HG03045 (cell line): ENCODE results near the gene GRK7.

ENCODE experiments used
- ATAC-seq: cut with Tn5 transposase; IDR thresholded peaks from one replicate; pipeline ENCODE4 v1.9.1; 2021; ENCODE audit warnings: mild to moderate bottlenecking, moderate library complexity; ENCODE audit not compliant: unreplicated experiment

GRK7 gene, protein sequence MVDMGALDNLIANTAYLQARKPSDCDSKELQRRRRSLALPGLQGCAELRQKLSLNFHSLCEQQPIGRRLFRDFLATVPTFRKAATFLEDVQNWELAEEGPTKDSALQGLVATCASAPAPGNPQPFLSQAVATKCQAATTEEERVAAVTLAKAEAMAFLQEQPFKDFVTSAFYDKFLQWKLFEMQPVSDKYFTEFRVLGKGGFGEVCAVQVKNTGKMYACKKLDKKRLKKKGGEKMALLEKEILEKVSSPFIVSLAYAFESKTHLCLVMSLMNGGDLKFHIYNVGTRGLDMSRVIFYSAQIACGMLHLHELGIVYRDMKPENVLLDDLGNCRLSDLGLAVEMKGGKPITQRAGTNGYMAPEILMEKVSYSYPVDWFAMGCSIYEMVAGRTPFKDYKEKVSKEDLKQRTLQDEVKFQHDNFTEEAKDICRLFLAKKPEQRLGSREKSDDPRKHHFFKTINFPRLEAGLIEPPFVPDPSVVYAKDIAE (N-terminal part only)

GRCh38 chr3:141763088-141763750 lies at the start of gene GRK7:
TSS of gene GRK7 (plus strand) at chr3:141763408. CDS start at chr3:141778285, 14,877 bp downstream.
- no peak for ATAC-seq

DNA sequence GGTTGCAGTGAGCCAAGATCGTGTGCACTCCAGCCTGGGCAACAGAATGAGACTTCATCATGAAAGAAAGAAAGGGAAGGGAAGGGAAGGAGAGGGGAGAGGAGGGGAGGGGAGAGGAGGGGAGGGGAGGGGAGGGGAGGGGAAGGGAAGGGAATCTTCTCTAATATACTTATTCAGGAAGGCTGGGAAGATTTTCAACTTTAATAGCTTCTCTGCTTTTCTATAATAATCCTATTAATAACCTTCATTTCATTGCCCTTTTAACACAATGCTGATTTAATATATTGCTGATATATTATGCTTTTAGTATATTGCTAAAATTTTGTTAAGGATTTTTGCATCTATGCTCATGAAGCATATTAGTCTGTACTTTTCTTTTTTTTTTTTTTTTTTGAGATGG lies 48.5 kb upstream of the GRK7 start:
- ATAC-seq = no peak

- no peak for ATAC-seq
Measured at GRCh38 chr3:141722081-141722480, 41.1 kb upstream of the GRK7 start.

DNA sequence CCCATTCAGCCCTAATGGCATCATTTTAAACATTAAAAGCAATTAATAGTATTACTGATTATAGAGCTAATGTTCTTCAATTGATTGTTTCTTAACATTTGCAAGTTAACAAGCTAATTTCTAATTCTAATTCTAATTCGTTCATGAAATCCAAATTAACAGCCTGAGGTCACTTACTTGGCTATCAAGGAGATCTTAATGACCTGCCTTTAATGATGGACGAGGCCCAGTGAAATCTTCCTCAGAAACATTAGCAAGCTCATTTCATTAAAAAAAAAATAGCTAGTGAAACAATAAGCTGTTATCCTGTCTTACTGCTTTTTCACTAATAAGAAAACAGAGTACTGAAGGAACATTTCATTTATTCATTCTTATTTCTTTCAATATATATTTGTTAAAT lies 40.6 kb upstream of the GRK7 start:
- ATAC-seq = no peak

DNA sequence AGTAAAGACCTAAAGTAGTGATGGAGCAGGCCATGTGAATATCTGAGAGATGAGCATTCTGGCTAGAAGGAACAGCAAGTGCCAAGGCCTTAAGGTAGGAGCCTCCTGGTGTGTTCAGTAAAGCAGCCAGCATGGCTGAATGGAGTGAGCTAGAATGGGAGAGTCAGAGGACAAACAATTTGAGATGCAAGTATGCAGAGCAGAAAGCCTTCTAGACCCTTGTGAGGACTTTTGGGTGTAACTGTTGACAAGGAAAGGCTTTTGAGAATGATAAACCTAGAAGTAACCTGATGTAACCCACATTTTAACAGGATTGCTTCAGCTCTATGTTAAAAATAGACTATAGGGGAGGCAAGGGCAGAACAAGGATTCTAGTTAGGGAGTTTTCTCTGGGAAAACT lies 40.0 kb upstream of the GRK7 start:
- ATAC-seq = no peak

- no peak for ATAC-seq
Measured at GRCh38 chr3:141724186-141724585, 39.0 kb upstream of the GRK7 start.

GRCh38 chr3:141725036-141725435 lies 38.2 kb upstream of the GRK7 start:
- ATAC-seq = no peak

DNA sequence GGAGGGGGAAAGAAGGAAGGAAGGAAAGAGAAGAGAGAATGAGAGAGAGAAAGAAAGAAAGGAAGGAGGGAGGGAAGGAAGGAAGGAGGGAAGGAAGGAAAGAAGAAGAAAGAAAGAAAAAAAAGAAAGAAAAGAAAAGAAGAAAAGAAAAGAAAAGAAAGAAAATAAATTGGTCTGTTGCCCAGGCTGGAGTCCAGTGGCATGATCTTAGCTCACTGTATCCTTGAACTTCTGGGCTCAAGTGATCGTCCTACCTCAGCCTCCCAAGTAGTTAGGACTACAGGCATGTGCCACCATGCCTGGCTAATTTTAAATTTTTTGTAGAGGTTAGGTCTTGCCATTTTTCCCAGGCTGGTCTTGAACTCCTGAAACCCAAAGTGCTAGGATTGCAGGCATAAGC lies 36.7 kb upstream of the GRK7 start:
- ATAC-seq = no peak

DNA sequence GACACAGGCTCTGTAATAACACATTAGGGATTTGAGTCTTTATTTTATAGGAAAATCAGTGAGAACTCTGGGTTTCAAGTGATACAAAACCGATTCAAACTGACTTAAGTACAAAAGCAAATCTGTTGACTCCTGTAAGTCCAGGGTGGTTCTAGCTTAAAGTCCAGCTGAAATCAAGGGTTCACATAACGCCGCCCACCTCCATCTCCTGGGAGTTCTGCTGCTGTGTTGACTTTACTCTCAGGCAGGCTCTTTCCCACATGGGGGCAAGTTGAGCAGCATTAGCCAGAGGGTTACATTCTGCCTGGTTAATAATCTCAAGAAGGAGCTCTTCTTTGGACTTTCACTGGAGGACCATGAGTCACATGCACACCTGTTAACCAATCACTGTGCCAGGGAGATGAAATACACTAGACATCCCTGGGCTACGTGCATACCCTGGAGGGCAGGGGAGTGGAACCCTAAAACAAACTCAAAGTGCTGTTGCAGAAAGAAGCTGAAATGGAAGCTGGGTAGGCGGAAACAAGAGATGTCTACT lies 34.8 kb upstream of the GRK7 start:
- ATAC-seq = no peak

DNA sequence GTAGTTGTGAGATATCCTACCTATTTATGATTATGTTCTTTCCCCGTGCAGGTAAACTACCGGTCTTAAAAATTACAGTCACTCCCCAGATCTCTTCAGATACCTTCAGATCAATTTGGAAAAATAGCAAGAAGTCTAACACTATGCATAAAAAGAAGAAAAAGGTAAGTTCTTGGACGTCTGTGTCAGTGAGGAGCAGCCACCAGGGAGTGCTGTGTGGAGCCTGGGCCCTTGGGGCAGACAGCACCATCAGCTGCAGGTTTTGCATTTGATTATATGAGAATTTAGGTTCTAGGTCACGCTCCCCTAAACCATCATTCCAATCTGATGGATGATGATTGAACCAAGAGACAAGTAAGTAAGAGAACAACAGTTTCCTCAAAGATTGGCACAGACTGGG lies 34.0 kb upstream of the GRK7 start:
- no peak for ATAC-seq

- no peak for ATAC-seq
Measured at GRCh38 chr3:141735176-141735575, 28.0 kb upstream of the GRK7 start.

GRCh38 chr3:141735770-141736465 lies 27.3 kb upstream of the GRK7 start:
- no peak for ATAC-seq

- ATAC-seq = no peak
Measured at GRCh38 chr3:141737093-141737492, 26.1 kb upstream of the GRK7 start.

DNA sequence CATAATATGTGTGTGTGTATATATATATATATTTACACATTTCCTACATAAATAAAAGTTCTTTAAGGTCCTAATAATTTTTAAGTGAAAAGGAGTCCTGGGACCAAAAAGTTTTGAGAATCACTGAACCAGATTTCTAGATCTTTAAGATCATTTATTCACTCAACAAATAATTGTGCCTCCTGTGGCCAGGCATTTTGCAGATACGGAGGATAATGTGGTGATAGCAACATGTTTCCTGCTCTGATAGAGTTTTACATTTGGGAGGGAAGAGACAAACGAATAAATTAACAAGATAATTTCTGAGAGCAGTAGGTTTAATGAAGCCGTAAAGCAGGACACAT lies 25.6 kb upstream of the GRK7 start:
- ATAC-seq = no peak

GRCh38 chr3:141738022-141738890 lies 25.0 kb upstream of the GRK7 start, which contains the start of gene RNF7:
TSS of gene RNF7 (plus strand) at chr3:141738298. CDS start at chr3:141738342, 44 bp downstream.
- peak; percentile 97 for ATAC-seq

DNA sequence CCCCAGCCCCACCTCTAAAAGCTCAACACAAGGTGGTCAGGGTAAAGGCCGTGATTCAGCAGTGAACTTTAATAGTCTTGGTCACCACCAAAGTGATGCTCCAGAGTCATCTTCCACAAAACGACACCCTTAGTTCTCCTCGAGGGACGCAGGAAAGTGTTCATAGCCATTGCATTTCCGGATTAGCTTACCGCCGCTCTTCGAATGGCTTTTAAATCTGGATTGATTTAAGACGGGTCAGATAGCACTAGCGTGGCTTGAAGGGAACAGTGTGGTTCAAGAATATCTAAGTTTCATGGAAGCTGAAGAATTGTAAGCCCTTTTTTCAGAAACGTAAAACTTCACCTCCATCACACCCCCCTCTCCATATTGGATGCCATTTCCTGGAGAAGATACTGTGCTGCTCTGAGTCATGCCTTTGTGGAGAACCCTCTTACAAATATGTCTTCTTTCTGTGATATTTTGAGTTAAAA lies 24.3 kb upstream of the GRK7 start:
- no peak for ATAC-seq

- no peak for ATAC-seq
Measured at GRCh38 chr3:141739731-141740130, 23.5 kb upstream of the GRK7 start.

- ATAC-seq = no peak
Measured at GRCh38 chr3:141740349-141740748, 22.9 kb upstream of the GRK7 start.

- ATAC-seq = no peak
Measured at GRCh38 chr3:141743305-141743704, 19.9 kb upstream of the GRK7 start.

DNA sequence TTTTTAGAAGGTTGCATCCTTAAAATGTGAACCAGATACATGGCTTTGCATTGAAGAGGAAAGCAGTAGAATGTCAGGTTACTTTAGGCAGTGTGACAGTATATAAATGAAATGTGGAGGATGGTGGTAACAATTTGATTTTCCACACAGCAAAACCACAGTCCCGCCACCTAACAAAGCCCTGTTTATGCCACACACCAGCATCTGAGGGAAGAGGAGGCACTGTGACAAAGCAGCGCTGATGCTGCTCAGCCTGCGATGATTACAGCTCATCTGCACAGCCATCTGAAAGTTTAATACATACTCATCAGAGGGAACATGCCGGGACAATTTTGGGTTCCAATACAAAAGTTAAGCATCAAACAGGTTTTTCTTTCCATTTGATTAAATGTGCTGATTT lies 16.2 kb upstream of the GRK7 start:
- no peak for ATAC-seq
